ENCODE data around the gene FNBP1L. TPM values are rescaled to one million over a fixed set of nuclear protein-coding genes. Genes with fewer than 3 reads are reported as not detected.

Gene FNBP1L
- total and polyA plus RNA-seq, 9 donors, result 32.7 to 64.1 (median 47.8) TPM

- Histone ChIP-seq H3K36me3 (ENCODE audit: control insufficient read depth, insufficient read depth, low read length) (peaks cover 5% of the 10 kb centered on the region), H3K9me3 (replicated peaks; ENCODE audit: control insufficient read depth, low read depth, low read length) (no peaks in the 10 kb centered on the region), H3K27ac (ENCODE audit: low read length) (no peak overlapping the region), H3K4me3 (ENCODE audit: low read length) (no peak overlapping the region), H3K4me1 (ENCODE audit: control insufficient read depth, insufficient read depth, low read length) (peaks cover 44% of the 10 kb centered on the region), H3K27me3 (ENCODE audit: control insufficient read depth, insufficient read depth, low read length) (no peaks in the 10 kb centered on the region)
- DNase-seq, result no peak
- WGBS (ENCODE audit: insufficient coverage), result 100% methylated on average over 2 of the region's 3 CpGs
Observed at GRCh38 chr1:93603106-93603505, 155.2 kb downstream of the FNBP1L start.

GRCh38 chr1:93603601-93604000 is 155.7 kb downstream of the FNBP1L start:
- H3K27me3 ChIP-seq (ENCODE audit: control insufficient read depth, insufficient read depth, low read length), result no peaks in the 10 kb centered on the region
- H3K27ac ChIP-seq (ENCODE audit: low read length), result no peak overlapping the region
- H3K4me3 ChIP-seq (ENCODE audit: low read length), result no peak overlapping the region
- no peak for DNase-seq
- 72% methylated on average over 3 of the region's 4 CpGs for WGBS (ENCODE audit: insufficient coverage)
- no peaks in the 10 kb centered on the region for H3K9me3 ChIP-seq (replicated peaks; ENCODE audit: control insufficient read depth, low read depth, low read length)
- H3K36me3 ChIP-seq (ENCODE audit: control insufficient read depth, insufficient read depth, low read length), result peaks cover 5% of the 10 kb centered on the region
- H3K4me1 ChIP-seq (ENCODE audit: control insufficient read depth, insufficient read depth, low read length), result peaks cover 44% of the 10 kb centered on the region

Other genes starting within 250 kb of the FNBP1L start
- 49.9 TPM for gene DR1, start 102.2 kb upstream of the FNBP1L start, total RNA-seq
- 10 to 100 TPM; 53.4 to 83.8 (median 65.1) TPM for gene DR1, start 102.2 kb upstream of the FNBP1L start, polyA plus RNA-seq (ENCODE audit: insufficient read depth in 1 of 8, insufficient read length in 8 of 8, low replicate concordance in 1 of 8)
- gene BCAR3, start 233.7 kb downstream of the FNBP1L start, total RNA-seq, result 15.3 TPM
- gene BCAR3, start 233.7 kb downstream of the FNBP1L start, polyA plus RNA-seq (ENCODE audit: insufficient read depth in 1 of 8, insufficient read length in 8 of 8, low replicate concordance in 1 of 8), result 10 to 100 TPM; 15.9 to 19.0 (median 16.4) TPM